ENCODE data around the gene TEP1. TPM values are rescaled to one million over a fixed set of nuclear protein-coding genes. Genes with fewer than 3 reads are reported as not detected.

TEP1 gene
- total and polyA plus RNA-seq, 8 donors, result 9.3 to 190 (median 19.0) TPM

DNA sequence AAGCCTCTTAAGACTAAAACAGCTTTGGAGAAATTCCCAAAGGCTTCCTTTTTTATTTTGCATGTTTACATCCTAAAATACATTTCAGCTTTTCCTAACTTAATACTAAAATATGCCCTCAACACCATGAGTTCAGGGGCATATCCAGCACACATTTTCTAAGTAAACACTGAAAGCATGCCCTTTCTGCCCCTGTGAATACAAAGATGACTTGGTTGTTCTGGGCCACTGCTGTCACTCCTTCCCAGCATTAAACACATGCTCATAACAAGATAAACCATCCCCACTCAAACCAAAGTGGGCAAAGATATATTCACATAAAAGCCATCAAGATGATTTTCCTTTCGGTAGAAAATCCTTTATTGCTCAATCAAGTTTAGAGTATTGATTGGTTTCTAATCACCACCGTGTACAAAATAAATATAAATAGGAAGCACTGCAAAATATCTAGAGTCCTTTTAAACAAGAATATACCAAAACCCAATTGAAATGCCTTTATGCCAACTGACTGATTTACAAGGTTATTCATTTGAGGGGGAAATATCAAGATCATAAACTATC is 82.2 kb downstream of the TEP1 start:
- Histone ChIP-seq H3K4me1 (peaks cover 6 to 53% (median 26%) of the 10 kb centered on the region in 4 donors), H3K27ac (no peak overlapping the region), H3K9me3 (no peaks in the 10 kb centered on the region), H3K27me3 (no peaks in the 10 kb centered on the region), H3K36me3 (peaks cover 3 to 23% (median 21%) of the 10 kb centered on the region in 4 donors), H3K4me3 (no peak overlapping the region)
- DNase-seq, result no peak
- WGBS, 5 donors, result 49 to 73% (median 60%) methylated on average over 2 of the region's 2 CpGs
- no peak for TF ChIP-seq POLR2AphosphoS5 (IDR thresholded peaks at IDR 0.05)
- TF ChIP-seq, protein P1, sequence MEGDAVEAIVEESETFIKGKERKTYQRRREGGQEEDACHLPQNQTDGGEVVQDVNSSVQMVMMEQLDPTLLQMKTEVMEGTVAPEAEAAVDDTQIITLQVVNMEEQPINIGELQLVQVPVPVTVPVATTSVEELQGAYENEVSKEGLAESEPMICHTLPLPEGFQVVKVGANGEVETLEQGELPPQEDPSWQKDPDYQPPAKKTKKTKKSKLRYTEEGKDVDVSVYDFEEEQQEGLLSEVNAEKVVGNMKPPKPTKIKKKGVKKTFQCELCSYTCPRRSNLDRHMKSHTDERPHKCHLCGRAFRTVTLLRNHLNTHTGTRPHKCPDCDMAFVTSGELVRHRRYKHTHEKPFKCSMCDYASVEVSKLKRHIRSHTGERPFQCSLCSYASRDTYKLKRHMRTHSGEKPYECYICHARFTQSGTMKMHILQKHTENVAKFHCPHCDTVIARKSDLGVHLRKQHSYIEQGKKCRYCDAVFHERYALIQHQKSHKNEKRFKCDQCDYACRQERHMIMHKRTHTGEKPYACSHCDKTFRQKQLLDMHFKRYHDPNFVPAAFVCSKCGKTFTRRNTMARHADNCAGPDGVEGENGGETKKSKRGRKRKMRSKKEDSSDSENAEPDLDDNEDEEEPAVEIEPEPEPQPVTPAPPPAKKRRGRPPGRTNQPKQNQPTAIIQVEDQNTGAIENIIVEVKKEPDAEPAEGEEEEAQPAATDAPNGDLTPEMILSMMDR (IDR thresholded peaks at IDR 0.05), result no peak
- intact Hi-C loops (cut with DNase I; ENCODE audit: low total_unique reads), result no loop called here

DNA sequence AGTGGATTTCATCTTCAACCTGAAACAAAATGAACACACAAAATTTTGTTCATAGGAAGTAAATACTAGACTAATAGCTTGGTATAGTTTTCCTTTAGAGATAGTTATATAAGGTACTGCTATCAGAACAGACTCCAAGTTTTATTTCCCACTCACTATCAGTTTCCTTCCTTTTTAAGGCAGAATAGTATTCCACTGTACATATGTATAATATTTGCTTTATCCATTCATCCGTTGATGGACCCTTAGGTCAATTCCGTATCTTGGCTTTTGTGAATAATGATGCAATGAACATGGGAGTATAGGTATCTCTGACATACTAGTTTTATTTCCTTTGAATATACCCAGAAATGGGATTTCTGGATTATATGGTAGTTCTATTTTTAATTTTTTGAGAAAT is 83.9 kb downstream of the TEP1 start:
- Histone ChIP-seq H3K4me3 (no peak overlapping the region), H3K36me3 (peaks cover 15 to 41% (median 39%) of the 10 kb centered on the region in 4 donors), H3K27me3 (no peaks in the 10 kb centered on the region), H3K4me1 (peaks cover 6 to 53% (median 26%) of the 10 kb centered on the region in 4 donors), H3K9me3 (no peaks in the 10 kb centered on the region), H3K27ac (no peak overlapping the region)
- intact Hi-C loops (cut with DNase I; ENCODE audit: low total_unique reads), result loop anchor here (5.0 to 10.0 kb wide), 2 partner anchors 278 to 365 kb away; no protein-coding TSS in a partner anchor
- TF ChIP-seq, protein P1 (IDR thresholded peaks at IDR 0.05), result no peak
- no peak for TF ChIP-seq POLR2AphosphoS5 (IDR thresholded peaks at IDR 0.05)
- no peak for TF ChIP-seq EP300 (IDR thresholded peaks at IDR 0.05)
- no peak for TF ChIP-seq POLR2A (IDR thresholded peaks at IDR 0.05)
- DNase-seq, result no peak
- 46 to 90% (median 89%) methylated on average over 2 of the region's 2 CpGs for WGBS, 5 donors

DNA sequence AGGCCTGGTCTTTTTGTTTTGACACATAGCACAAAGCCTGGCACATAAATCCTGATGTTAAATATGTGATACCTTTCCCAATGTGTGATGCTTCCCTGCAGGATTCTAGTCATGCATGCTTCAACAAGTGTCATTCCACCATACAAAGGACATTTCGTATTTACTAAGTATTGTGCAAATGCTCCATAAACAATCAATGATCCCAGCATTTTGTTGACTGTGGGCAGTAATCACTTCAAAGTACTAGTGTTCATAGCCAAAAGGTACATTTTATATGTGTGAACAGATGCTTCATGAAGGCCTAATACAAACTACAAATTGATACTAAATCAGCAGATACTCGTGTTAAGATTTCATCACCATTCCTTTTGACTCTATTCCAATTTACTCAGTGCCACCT is 84.6 kb downstream of the TEP1 start:
- Histone ChIP-seq H3K9me3 (no peaks in the 10 kb centered on the region), H3K4me3 (no peak overlapping the region), H3K27me3 (no peaks in the 10 kb centered on the region), H3K36me3 (peaks cover 19 to 47% (median 45%) of the 10 kb centered on the region in 4 donors), H3K4me1 (peaks cover 6 to 53% (median 26%) of the 10 kb centered on the region in 4 donors), H3K27ac (no peak overlapping the region)
- TF ChIP-seq EP300 (IDR thresholded peaks at IDR 0.05) (no peak), POLR2AphosphoS5 (IDR thresholded peaks at IDR 0.05) (no peak), POLR2A (IDR thresholded peaks at IDR 0.05) (no peak)
- TF ChIP-seq, protein P1 (IDR thresholded peaks at IDR 0.05), result no peak
- intact Hi-C loops (cut with DNase I; ENCODE audit: low total_unique reads), result loop anchor here (5.0 to 10.0 kb wide), 2 partner anchors 279 to 366 kb away; no protein-coding TSS in a partner anchor
- 44 to 57% (median 49%) methylated on average over 2 of the region's 2 CpGs for WGBS, 5 donors
- no peak for DNase-seq

DNA sequence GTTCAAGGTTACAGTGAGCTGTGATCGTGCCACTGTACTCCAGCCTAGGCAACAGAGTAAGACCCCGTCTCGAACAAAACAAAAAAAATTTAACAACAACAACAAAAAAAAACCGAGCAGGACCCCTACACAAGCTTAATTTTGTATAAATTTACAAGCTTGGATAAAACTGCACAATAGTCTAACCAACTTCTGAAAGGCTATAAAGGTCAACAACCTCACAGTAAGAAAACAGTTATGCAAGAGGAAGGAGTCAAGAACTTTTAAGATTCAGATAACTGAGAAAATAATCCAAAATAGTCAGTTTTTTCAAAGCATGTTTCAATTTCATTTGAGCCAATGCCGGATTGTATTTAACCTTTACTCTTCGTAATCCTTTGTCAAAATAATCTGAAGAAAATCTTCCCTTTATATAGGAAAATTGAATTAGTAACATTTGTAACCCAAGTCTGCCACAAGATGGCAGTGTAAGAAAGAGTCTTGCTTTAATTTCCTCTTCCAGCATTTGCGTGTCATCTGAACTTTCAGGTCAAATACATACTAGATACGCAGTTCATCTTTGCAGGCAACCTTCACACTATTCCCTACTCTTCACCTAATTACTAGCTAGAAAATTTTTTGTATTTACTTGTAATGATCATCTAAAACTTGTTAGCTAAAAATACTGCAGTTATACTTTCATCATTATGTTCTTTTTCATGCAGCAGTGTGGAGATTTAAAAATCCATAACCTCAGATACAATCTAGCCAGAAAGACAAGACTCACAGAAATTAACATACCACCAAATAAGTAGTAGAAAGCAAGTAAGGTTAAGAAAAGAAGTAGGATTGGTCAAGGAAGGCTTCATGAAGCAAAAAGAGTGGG is 86.1 kb downstream of the TEP1 start:
- 41 to 47% (median 44%) methylated on average over 8 of the region's 8 CpGs for WGBS, 5 donors
- TF ChIP-seq EP300 (IDR thresholded peaks at IDR 0.05) (no peak), POLR2AphosphoS5 (IDR thresholded peaks at IDR 0.05) (peak in 1 of 3 donors; percentile 33), POLR2A (IDR thresholded peaks at IDR 0.05) (no peak)
- TF ChIP-seq, protein P1 (IDR thresholded peaks at IDR 0.05), result peak in 5 of 7 experiments; percentile 45 to 80 (median 71)
- intact Hi-C loops (cut with DNase I; ENCODE audit: low total_unique reads), result loop anchor here (5.0 to 10.0 kb wide), 2 partner anchors 280 to 368 kb away; no protein-coding TSS in a partner anchor
- peak overlapping the region in 3 of 5 donors; percentile 24 to 56 (median 34) for H3K27ac ChIP-seq
- no peaks in the 10 kb centered on the region for H3K27me3 ChIP-seq
- H3K4me1 ChIP-seq, result peaks cover 1 to 43% (median 21%) of the 10 kb centered on the region in 4 donors
- peaks cover 19 to 62% (median 60%) of the 10 kb centered on the region in 4 donors for H3K36me3 ChIP-seq
- no peaks in the 10 kb centered on the region for H3K9me3 ChIP-seq
- no peak overlapping the region for H3K4me3 ChIP-seq
- peak in 1 of 2 donors; percentile 85 for DNase-seq
